Inflammatory macrophage (primary cell): ENCODE data around the gene MTOR.
"Not testable (repeated sequence)": the region's sequence is repeated elsewhere in the genome, so short reads cannot be mapped to it uniquely, and the experiment has no call there.

ENCODE experiments used
- DNase-seq, 2 donors: peaks; one replicate each; pipeline ENCODE4 v3.0.0-alpha.2; 2020 to 2022

Gene MTOR

GRCh38 chr1:11215381-11216005 is 46.9 kb downstream of the MTOR start:
- DNase-seq = no peak

GRCh38 chr1:11214698-11215380 is 47.5 kb downstream of the MTOR start:
- DNase-seq = no peak

DNA sequence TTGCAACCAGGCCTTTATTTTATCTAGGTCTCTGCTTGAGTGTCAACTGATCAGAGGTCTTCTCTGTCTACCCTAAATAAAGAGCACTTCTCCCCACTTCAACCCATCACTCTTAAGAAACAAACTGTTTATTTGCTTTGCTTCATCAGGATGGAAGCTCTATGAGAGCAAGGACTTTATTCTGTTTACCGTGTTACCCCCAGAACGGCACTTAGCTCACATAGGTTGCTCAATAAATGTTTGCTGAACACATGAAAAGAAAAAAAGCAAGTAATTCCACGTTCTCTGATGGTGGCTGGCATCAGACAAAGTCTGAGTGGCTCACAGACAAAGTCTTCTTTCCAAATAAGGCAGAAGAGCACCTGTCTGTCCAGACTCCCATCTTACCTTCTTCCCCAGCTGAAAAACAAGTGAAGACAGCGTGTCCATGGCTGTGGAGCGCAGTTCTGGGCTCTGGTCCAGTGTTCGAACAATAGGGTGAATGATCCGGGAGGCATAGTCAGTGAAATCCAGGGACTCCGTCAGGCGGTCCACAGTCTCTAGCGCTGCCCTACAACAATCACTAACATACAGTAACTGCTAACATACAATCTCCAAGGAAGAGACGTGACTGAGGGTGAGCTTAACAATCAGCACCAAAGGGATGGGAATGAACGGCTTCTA is 50.3 kb downstream of the MTOR start:
- DNase-seq = no peak

DNA sequence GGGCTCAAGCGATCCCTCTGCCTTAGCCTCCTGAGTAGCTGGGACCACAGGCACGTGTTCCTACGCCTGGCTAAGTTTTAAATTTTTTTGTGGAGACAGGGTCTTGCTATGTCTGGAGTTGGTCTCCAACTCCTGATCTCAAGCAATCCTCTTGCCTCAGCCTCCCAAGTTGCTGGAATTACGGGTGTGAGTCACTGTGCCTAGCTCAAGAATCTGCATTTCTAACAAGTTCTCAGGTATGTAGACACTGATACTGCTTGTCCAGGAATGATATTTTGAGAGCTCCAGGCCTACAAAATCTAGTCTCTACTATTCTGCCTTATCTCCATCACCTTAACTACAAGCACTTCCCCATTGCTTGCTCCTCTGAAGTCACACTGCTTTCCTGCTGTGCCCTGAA is 50.9 kb downstream of the MTOR start:
- no peak for DNase-seq

GRCh38 chr1:11207898-11208611 is 54.3 kb downstream of the MTOR start:
- DNase-seq = no peak

DNA sequence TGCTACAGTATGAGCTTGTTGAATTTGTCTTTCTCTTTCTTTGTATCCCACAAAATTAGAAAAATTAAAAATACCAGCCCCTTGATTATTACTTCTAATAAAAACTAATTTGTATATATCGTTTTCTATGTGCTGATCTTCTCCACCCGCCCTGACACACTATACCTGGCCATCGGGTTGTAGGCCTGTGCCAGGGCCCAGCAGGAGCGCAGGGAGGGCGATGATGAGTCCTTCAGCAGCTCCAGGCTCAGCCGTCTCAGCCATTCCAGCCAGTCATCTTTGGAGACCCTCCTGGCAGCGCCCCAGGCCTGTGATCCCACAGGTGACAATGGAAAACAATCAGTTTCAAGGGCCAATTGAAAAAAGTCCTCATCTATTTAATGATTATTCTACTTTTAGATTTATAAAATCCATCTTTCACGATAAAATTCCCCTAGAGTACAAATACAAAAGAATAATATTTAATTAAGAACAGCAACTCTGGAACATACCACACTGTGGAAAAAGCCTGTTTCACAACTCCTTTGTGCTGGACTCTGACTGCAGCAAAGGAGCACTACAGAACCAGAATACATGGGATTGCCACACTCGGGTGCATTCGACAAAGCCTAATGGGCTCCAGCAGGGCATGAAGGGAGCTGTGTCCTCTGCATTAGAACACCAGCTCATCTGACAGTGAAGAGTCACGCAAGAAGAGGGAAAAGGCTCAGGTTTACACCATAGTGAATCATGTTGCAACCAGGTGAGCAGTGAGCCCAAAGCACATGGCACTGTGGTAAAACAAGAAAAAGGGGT is 57.8 kb downstream of the MTOR start:
- no peak for DNase-seq

DNA sequence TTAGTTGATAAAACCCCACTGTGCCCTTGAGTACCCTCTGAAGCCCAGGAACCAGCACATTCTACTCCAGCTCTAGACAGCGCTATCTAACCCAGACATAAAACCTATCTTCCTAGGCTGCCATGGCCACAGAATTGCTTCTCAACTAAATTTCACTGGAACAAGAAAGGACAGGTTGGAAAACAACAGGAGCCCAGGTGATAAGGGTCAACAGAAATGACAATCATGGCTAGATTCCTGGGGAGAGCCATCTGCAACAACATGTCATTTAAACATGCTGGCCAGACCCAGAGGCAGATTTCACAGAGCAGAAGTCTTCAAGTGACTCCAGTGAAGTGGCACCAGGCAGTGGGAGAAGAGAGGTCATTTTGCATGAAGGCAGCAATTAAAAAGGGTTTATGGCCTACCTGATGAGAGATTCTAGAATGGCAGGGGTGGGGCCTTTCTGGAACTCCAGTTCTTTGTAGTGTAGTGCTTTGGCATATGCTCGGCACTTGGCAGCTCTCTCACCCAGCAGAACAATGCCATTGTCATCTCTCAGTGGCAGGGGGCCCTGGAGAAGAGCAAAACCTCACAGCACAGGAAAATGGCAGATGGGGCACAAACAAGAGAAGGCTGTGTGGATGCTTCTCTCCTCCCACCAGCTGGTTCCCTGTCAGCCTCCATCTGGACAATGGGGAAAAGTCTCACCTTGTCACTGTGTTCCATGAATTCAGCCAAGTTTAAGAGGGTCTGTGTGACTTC is 63.3 kb downstream of the MTOR start:
- DNase-seq = no peak

GRCh38 chr1:11198257-11198656 is 64.1 kb downstream of the MTOR start:
- no peak for DNase-seq

DNA sequence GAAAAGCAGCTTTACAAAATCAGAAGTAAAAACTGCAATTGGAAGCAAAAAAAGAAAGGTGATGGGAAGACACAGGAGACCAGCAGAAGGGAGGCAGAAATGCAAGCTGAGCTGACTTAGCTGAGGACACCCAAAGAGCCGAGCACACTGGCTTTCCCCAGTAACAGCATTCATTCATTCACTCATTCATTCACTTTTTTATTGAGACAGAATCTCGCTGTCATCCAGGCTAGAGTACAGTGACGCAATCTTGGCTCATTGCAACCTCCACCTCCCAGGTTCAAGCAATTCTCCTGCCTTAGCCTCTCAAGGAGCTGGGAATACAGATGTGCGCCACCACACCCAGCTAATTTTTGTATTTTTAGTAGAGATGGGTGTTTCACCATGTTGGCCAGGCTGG is 65.0 kb downstream of the MTOR start:
- DNase-seq = no peak

DNA sequence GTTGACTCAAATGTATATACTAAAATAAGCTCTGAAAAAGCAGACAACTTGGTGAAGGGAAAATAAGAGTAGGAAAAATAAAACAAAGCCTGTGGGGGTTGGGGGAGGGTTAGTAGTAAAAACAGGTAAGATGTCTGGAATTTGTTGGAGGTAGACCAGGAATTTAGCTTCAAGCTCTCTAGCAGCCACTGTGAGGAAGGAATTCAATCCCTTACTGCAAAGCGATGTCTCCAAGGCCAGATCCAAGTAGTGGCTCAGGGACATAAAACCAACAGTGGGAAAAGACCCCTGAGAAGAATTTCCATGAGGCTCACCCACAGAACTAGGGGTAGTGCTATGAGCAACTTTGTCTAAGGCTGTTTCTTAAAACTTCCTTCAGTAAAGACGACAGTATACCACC is 65.4 kb downstream of the MTOR start:
- DNase-seq = no peak

GRCh38 chr1:11194407-11195176 is 67.8 kb downstream of the MTOR start:
- no peak for DNase-seq

DNA sequence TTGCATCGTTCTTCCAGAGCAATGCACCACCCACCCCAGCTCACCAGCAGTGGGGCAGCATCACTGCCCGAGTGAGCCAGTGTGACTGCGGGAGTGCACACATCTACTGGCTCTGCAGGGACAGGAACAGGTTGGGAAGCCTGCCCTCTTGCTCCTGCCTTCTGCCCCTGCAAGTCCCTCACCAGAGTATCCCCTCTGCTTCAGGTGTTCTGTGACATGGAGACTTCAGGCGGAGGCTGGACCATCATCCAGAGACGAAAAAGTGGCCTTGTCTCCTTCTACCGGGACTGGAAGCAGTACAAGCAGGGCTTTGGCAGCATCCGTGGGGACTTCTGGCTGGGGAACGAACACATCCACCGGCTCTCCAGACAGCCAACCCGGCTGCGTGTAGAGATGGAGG is 69.0 kb downstream of the MTOR start:
- no peak for DNase-seq

DNA sequence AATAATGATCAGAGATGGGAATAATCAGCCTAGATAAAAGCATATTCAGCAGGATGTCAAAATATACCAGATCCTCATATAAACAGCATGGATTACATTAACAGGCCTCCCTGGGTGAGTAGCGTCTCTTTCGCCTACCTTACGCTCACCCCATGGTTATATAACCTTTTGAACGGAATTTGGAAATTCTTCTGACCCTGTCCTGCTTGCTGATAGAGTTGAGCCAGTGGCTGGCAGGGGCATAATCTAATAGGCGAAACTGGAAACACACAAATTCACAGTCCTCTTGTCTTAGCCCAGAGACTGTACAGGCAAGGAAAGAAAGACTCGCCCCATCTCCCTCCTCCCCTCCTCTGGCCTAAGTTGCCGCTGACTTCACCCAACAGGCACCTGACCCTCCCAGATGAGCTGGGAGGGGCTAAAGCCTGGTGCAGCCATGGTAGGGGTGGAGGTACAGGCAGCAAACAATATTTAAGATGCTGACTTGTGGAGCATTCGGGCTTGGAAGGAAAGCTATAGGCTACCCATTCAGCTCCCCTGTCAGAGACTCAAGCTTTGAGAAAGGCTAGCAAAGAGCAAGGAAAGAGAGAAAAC is 73.4 kb downstream of the MTOR start, which contains the start of gene ANGPTL7:
TSS of gene ANGPTL7 (plus strand) at position 498 of the 594 bp plus-strand sequence. CDS start 225 bp downstream, outside the sequence.
- DNase-seq = no peak

GRCh38 chr1:11188381-11188780 is 74.0 kb downstream of the MTOR start:
- no peak for DNase-seq

DNA sequence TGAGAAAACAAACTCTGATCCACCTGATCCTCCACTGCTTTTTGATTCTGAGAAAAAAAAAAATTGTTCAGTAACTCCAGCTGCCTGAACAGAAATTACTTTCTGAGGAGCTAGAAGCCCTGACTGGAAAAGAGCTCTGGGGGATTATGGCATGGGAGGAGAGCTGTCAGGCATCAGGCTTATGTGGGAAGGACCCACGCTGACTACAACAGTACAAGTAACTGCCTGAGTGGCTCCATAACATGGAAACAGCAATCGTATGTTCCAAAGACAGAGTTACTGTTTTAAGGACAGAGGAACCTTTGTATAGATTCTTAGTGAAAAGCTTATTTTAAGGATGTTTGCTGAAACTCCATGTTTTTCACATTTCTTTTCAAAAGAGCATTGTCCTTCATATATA is 74.4 kb downstream of the MTOR start:
- DNase-seq = no peak

DNA sequence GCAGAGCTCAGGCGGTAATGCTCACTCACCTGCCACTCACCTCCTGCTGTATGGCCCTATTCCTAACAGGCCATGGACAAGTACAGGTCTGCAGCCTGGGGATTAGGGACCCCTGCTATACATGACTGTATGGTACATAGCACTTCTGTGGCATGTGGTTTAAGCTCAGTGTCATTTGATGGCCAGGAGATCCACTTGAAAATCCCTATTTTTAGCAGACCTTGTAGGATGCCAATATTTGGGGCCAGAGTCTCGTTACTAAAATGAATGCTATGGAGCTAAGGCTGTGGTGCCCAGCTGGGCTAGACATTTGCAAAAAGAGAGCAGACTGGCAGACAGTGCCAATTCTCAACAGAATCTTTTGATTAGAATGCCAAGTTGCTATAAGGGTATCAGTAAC is 74.9 kb downstream of the MTOR start:
- no peak for DNase-seq

- no peak for DNase-seq
Observed at GRCh38 chr1:11187000-11187399, 75.4 kb downstream of the MTOR start.

GRCh38 chr1:11184973-11185372 is 77.4 kb downstream of the MTOR start:
- no peak for DNase-seq

DNA sequence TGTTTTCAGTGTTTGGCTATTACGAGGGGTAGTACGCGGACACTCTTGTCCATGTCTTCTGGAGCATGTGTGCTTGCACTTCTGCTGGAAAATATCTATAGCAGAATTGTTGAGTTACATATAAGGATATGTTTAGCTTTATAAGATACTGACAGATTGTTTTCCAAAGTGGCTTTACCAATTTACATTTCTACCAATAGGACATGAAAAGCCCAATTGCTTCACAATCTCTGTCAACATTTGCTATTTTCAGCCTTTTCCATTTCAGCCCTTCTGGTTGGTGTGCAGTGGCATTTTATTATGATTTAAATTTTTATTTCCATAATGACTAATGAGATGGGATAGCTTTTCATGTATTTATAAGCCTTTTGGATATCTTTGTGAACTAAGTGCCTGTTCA is 79.5 kb downstream of the MTOR start:
- no peak for DNase-seq

DNA sequence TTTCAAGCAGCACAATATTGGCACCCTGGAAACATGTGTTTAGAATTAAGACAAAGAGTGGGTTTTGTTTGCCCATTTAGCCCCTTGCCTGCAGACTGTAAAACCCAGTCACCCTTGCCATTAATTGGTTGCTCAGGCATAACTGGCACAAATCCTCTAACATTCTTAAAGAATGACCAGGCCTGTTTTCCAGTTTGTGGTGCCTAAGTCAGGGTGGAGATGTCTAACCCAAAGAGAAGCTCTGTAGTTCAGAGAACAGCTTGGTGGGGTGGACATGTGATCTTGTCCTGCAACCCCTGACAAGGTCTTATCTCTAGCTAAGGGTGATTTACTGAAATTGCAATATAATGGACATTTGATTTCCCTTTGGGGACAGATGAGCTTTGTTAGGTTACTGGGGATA is 82.0 kb downstream of the MTOR start:
- no peak for DNase-seq

DNA sequence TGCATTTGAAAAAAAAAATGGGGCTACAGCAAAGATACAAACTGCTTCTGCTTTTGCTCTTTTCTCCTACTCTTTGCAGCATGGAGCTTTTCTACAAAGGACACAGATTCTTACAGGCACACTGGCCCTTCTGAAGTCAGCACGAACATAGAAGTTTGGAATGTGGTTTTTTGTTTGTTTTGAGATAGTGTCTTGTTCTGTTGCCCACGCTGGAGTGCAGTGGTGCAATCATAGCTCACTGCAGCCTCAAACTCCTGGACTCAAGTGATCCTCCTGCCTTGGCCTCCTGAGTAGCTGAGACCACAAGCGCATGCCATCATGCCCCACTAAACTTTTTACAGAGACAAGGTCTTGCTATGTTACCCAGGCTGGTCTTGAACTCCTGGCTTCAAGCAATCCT is 82.6 kb downstream of the MTOR start:
- DNase-seq = not testable (repeated sequence)
